NB4 (cell line): ENCODE results near the gene TADA1.

Experiments
- DNase-seq: peaks from one replicate; pipeline ENCODE4 v3.0.0; 2010; ENCODE audit warnings: low read depth
- H3K4me3 ChIP-seq: one replicate; pipeline ENCODE4 v1.5.1; 2011; ENCODE audit warnings: mild to moderate bottlenecking, low read depth, low read length, moderate library complexity
- MYC ChIP-seq: IDR thresholded peaks from 2 replicates; pipeline ENCODE4 v1.6.1; 2011; ENCODE audit warnings: low read depth, low read length
- POLR2A ChIP-seq: IDR thresholded peaks from 2 replicates; pipeline ENCODE4 v1.6.1; 2011; ENCODE audit warnings: mild to moderate bottlenecking; ENCODE audit not compliant: insufficient read length; ENCODE audit errors: extremely low read depth
- TF ChIP-seq, protein P1 (sequence below): IDR thresholded peaks from one replicate; pipeline ENCODE4 v1.5.1; 2012; ENCODE audit warnings: low read depth, low read length
- TF ChIP-seq, protein P2 (sequence below): IDR thresholded peaks from 2 replicates; pipeline ENCODE4 v1.6.1; 2011; ENCODE audit warnings: low read depth, low read length

TADA1 gene

DNA sequence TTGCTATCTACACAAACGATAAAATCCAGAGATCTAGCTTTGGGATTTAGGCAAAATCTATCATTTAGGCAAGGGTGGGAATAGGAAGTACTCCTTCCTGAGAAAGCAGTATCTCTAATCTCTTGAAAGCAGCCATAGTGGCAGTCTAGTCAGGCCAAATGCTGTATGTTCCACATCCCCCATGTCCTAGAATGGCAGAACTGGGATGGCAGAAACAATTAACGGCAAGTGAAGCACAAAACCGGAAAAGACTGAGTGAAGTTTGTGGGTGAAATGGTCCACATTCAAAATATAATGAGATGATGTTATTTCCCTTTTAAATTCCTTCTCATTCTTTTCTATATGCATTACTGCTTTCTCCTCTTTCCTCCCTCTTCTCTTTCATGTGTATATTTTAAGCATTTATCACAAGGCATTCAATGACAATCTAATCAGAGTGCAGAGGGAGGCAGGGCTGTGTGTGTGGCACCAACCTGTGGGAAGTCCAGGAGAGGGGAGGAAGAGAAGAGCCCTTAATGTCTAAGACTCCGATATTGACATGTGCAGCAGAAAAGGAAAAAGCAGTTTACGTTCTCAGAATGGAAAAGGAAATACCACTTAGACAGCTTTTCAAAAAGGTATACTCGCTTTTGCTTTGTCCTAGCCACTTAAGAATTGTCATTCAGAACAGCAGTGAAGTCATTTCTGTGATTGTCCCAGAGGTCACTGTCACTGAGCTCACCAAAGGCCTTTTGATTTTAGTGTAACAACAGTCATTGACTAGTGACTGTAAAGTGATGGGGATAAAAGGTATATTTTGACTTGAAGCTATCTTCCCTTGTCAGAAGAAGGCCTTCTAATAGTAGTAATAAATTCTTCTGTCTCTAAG lies 42.3 kb upstream of the TADA1 start:
- H3K4me3 ChIP-seq: no peak overlapping the region
- no peak for DNase-seq
- TF ChIP-seq, protein P1, sequence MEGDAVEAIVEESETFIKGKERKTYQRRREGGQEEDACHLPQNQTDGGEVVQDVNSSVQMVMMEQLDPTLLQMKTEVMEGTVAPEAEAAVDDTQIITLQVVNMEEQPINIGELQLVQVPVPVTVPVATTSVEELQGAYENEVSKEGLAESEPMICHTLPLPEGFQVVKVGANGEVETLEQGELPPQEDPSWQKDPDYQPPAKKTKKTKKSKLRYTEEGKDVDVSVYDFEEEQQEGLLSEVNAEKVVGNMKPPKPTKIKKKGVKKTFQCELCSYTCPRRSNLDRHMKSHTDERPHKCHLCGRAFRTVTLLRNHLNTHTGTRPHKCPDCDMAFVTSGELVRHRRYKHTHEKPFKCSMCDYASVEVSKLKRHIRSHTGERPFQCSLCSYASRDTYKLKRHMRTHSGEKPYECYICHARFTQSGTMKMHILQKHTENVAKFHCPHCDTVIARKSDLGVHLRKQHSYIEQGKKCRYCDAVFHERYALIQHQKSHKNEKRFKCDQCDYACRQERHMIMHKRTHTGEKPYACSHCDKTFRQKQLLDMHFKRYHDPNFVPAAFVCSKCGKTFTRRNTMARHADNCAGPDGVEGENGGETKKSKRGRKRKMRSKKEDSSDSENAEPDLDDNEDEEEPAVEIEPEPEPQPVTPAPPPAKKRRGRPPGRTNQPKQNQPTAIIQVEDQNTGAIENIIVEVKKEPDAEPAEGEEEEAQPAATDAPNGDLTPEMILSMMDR: no peak
- TF ChIP-seq, protein P2, sequence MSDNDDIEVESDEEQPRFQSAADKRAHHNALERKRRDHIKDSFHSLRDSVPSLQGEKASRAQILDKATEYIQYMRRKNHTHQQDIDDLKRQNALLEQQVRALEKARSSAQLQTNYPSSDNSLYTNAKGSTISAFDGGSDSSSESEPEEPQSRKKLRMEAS: no peak
- TF ChIP-seq POLR2A (no peak), MYC (no peak)

DNA sequence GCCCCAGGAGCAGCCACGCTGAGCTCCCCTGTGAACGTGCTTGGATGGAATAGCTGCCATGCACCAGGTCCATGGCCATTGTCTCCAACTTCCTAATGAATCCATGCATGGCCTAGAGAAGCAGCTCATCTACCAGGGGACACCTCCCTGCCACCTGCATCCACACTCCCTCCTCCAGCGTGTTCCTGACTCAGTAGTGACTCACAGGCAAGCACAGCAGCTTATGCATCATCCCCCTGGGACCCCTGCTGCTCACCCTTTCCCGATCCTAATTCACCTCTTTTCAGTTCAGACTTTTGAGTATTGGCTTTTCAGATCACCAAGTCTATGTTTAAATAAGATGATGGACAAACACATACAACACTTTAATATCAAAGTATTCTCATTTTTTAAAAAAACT lies 39.9 kb upstream of the TADA1 start:
- TF ChIP-seq POLR2A: no peak
- no peak for TF ChIP-seq MYC
- TF ChIP-seq, protein P2: no peak
- TF ChIP-seq, protein P1: no peak
- peak; percentile 14 for DNase-seq
- H3K4me3 ChIP-seq: no peak overlapping the region

DNA sequence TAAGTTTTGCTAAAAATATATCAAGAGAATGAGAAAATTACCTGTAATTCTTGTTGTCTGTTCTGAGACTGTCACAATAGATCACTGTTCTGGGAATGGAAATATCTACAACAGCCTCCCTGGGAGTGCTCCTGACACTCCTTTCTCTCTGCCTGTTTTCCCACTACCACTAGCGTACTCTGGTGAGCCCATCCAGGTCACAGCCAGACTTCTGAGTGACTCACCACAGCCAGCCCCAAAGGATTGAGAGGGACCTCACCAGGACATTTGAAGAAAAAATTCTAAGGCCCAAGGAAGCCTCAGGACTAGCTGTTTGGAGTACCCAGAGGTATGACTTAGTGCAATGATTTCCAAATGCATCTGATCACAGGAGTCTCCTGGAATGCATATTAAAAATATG lies 39.0 kb upstream of the TADA1 start:
- TF ChIP-seq POLR2A (no peak), MYC (no peak)
- TF ChIP-seq, protein P2: no peak
- TF ChIP-seq, protein P1: no peak
- no peak for DNase-seq
- H3K4me3 ChIP-seq: no peak overlapping the region

DNA sequence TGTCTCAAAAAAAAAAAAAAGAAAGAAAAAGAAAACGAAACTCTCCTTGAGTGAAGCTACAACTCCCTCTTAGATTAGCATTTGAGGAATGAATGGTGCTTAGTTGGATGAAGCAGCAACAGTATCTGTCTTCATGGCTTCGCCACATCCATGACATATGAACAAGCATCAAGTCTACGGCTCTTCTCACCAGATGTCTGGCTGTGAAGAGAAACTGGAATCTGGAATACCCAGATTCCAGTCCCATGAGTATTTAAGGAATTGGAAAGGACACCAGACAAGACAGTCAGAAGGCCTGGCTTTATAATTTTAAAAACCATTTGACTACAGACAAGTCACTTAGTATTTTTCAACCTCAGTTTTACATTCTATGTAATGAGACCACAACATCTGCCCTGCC lies 38.0 kb upstream of the TADA1 start:
- TF ChIP-seq POLR2A: no peak
- TF ChIP-seq, protein P2: no peak
- TF ChIP-seq MYC: no peak
- TF ChIP-seq, protein P1: no peak
- no peak overlapping the region for H3K4me3 ChIP-seq
- no peak for DNase-seq

DNA sequence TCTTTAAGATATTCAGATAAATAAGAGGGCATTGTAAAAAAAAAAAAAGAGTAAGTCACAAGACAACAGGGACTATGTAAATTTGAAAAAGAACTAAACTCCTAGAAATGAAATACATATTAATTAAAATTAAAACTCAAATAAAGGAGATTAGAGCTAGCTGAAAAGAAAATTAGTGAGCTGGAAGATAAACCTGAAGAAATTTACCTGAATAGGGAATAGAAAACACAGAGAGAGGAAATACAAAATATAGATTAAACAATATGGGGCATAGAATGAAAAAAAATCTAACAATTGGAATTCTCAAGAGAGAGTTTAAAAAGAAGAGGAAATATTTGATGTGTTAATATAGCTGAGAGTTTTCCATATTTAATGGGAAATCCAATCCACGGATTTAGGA lies 35.6 kb upstream of the TADA1 start:
- DNase-seq: no peak
- H3K4me3 ChIP-seq: no peak overlapping the region

More for the DNA sequence above, 35.6 kb upstream of the TADA1 start:
- TF ChIP-seq, protein P1: no peak
- TF ChIP-seq MYC (no peak), POLR2A (no peak)
